BLaER1 (cell line): ENCODE measurements around the gene ESRRB.
A peak's percentile ranks its signal among the peaks of the same experiment; 100 is the strongest.

Experiments used
- H3K27ac ChIP-seq: shearing (Covaris generic); formaldehyde crosslinking; 2 replicates; pipeline ENCODE4 v1.8.1; 2022
- H3K27me3 ChIP-seq: shearing (Covaris generic); formaldehyde crosslinking; 2 replicates; pipeline ENCODE4 v1.8.1; 2022
- H3K36me3 ChIP-seq: shearing (Covaris generic); formaldehyde crosslinking; 2 replicates; pipeline ENCODE4 v1.8.1; 2022
- H3K4me1 ChIP-seq: shearing (Covaris generic); formaldehyde crosslinking; 2 replicates; pipeline ENCODE4 v1.8.1; 2022
- H3K4me2 ChIP-seq: shearing (Covaris generic); formaldehyde crosslinking; 2 replicates; pipeline ENCODE4 v1.8.1; 2022
- H3K4me3 ChIP-seq: shearing (Covaris generic); formaldehyde crosslinking; 2 replicates; pipeline ENCODE4 v1.8.1; 2022
- H3K9ac ChIP-seq: shearing (Covaris generic); formaldehyde crosslinking; 2 replicates; pipeline ENCODE4 v1.8.1; 2022
- H3K9me3 ChIP-seq: shearing (Covaris generic); formaldehyde crosslinking; 2 replicates; pipeline ENCODE4 v1.8.1; 2022
- H4K20me1 ChIP-seq: shearing (Covaris generic); formaldehyde crosslinking; 2 replicates; pipeline ENCODE4 v1.8.1; 2022
- Cebpa-rat ChIP-seq: shearing (Covaris generic); IDR thresholded peaks from 2 replicates; pipeline ENCODE4 v1.8.1; 2022

Gene ESRRB

DNA sequence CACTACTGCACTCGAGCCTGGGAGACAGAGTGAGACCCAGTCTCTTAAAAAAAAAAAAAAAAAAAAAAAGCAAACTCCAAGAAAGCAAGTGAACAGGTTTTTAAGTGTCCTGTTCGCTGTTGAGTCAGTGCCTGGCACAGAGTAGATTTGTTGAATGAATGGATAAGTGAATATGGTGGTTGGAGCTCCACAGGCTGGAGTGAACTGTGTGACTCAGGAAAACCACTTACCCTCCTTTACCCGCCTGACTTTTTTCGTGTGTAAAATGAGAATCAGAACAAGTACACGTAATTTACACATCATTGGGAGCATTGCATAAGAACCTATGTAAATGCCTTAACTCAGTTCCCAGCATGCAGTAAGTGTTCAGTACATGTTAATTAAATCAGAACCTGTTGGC is 24.0 kb upstream of the ESRRB start:
- H3K4me3 ChIP-seq, result no peak overlapping the region
- H3K27ac ChIP-seq, result no peak overlapping the region
- H3K4me1 ChIP-seq, result no peaks in the 10 kb centered on the region
- no peak overlapping the region for H3K9ac ChIP-seq
- H3K27me3 ChIP-seq, result no peaks in the 10 kb centered on the region
- H4K20me1 ChIP-seq, result no peaks in the 10 kb centered on the region
- H3K4me2 ChIP-seq, result no peak overlapping the region
- no peaks in the 10 kb centered on the region for H3K9me3 ChIP-seq
- no peak for TF ChIP-seq Cebpa-rat
- H3K36me3 ChIP-seq, result no peaks in the 10 kb centered on the region

DNA sequence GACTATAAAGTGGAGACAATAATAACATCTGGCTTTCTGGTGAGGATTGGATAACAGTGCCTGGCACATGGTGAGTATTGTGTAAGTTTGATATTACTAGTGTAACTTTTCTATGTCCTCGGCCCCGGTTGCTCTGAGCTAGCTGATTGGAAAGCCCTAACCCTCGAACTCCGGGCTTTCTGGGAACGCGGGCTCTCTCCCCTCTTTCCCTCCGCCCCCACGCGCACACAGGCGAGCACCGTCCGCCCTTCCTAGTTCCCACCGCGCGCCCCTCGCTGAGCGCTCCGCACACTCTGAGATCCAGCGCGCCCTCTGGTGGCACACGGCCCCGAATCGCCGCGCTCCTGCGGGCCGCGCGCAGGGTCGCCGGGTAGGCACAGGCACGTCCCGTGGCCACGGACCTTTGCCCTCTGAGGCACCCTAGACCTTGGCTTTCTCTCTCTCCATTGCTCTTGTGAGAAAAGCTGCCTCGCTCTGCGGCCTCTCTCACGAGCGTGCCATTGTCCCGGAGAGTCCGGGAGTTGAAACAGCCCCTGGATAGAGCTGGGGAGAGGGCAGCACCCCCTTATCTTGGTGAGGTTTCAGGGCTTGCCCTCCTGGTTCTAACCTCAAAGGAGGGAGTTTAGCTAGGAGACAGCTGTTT is 23.2 kb upstream of the ESRRB start:
- Histone ChIP-seq H3K4me1 (no peaks in the 10 kb centered on the region), H4K20me1 (no peaks in the 10 kb centered on the region), H3K9me3 (no peaks in the 10 kb centered on the region), H3K27me3 (no peaks in the 10 kb centered on the region), H3K27ac (no peak overlapping the region), H3K36me3 (no peaks in the 10 kb centered on the region), H3K4me3 (peak overlapping the region; percentile 35; the same call in 1 of the 2 replicates), H3K9ac (no peak overlapping the region), H3K4me2 (peak overlapping the region; percentile 81)
- no peak for TF ChIP-seq Cebpa-rat

DNA sequence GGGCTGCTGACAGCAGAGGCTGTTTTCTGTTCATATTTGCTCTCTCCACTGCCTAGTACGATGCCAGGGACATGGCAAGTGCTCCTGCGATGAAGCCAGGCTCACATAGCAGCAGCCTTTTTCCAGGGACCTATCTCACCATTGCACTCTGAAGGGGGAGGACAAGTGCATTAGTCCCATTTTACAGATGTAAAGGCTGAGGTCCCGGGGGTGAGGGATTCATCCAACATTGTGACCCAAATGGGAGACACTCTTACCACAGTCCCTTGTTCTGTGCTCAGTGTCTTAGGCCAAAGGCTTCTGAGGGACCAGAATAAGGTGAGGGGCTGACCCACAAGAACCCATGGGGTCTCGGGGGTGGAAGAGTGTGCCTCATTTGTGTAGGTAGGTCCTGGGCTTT is 21.6 kb upstream of the ESRRB start:
- H3K36me3 ChIP-seq, result no peaks in the 10 kb centered on the region
- H3K4me3 ChIP-seq, result no peak overlapping the region
- H3K4me1 ChIP-seq, result no peaks in the 10 kb centered on the region
- H4K20me1 ChIP-seq, result no peaks in the 10 kb centered on the region
- H3K9me3 ChIP-seq, result no peaks in the 10 kb centered on the region
- no peak overlapping the region for H3K9ac ChIP-seq
- H3K27me3 ChIP-seq, result no peaks in the 10 kb centered on the region
- H3K27ac ChIP-seq, result no peak overlapping the region
- no peak for TF ChIP-seq Cebpa-rat
- H3K4me2 ChIP-seq, result no peak overlapping the region

DNA sequence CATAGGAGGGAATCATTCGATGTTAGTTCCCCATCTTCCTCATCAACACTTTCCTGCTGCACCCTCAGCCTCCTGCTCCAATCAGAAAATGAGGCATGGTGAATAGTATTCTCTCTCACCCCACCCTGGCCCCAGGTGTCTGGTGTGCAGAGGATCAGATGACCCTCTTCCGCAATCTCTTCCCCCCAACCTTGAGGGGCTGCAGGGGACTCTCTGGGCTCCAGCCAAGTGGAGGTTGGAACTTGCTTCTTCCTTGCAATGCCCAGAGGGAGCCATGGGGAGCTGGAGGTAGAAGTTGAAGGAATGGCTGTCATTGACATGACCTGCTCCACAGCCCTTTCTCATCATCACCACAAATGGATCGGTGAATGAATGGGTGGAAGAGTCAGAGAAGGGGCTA is 20.2 kb upstream of the ESRRB start:
- Histone ChIP-seq H3K4me3 (no peak overlapping the region), H3K9ac (no peak overlapping the region), H3K4me2 (no peak overlapping the region), H4K20me1 (no peaks in the 10 kb centered on the region), H3K27me3 (no peaks in the 10 kb centered on the region), H3K36me3 (no peaks in the 10 kb centered on the region), H3K4me1 (no peaks in the 10 kb centered on the region), H3K27ac (no peak overlapping the region), H3K9me3 (no peaks in the 10 kb centered on the region)
- TF ChIP-seq Cebpa-rat, result no peak

DNA sequence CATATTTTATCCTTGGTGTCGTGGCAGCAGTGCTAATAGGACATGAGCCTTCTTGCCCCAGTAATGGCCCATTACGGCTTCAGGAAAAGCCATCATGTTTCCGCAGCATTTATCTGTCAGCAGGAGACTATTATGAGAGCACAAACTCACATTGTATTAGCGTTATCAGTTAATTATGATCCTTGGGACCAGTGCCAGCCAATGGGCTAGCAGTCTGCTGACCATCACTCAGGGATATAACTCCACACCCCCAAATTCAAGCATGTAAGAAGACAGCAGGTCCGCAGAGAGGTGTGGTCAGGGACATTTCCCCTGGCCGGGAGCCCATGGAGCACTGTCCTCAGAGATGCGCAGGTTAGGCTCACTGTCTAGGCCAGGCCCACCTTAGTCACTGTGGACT is 4.9 kb upstream of the ESRRB start:
- Histone ChIP-seq H3K27me3 (peaks cover 28% of the 10 kb centered on the region), H3K4me2 (no peak overlapping the region), H3K4me3 (no peak overlapping the region), H3K9ac (no peak overlapping the region), H3K4me1 (peaks cover 6% of the 10 kb centered on the region; the same call in 1 of the 2 replicates), H3K36me3 (no peaks in the 10 kb centered on the region), H3K27ac (no peak overlapping the region), H3K9me3 (no peaks in the 10 kb centered on the region), H4K20me1 (no peaks in the 10 kb centered on the region; the same call in 1 of the 2 replicates)
- no peak for TF ChIP-seq Cebpa-rat

DNA sequence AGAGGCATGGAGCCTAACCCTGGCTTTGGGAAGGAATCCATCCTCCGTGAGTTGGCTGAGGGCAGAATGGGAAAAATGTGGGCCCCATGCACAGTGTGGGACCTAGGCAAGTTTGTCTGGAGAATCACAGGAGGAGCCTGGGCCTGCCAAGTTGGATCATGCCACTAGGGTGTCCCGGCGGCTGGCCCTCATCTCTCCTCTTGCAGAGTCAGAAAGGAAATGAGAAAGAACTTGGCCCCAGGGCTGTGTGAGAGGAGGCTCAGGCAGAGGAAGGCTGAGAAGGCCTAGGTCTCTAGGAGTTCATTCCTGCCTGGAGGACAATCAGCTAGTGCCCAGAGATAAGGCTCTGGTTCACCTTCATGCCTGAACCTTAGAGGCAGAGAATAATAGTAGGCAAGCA is 2.5 kb upstream of the ESRRB start:
- H3K27ac ChIP-seq, result no peak overlapping the region
- H3K36me3 ChIP-seq, result no peaks in the 10 kb centered on the region
- TF ChIP-seq Cebpa-rat, result no peak
- peaks cover 52% of the 10 kb centered on the region for H3K27me3 ChIP-seq
- H3K9ac ChIP-seq, result no peak overlapping the region
- peaks cover 7% of the 10 kb centered on the region; the same call in 1 of the 2 replicates for H3K9me3 ChIP-seq
- peaks cover 15% of the 10 kb centered on the region; the same call in 1 of the 2 replicates for H4K20me1 ChIP-seq
- H3K4me1 ChIP-seq, result peaks cover 2% of the 10 kb centered on the region; the same call in 1 of the 2 replicates
- no peak overlapping the region for H3K4me3 ChIP-seq
- no peak overlapping the region for H3K4me2 ChIP-seq

DNA sequence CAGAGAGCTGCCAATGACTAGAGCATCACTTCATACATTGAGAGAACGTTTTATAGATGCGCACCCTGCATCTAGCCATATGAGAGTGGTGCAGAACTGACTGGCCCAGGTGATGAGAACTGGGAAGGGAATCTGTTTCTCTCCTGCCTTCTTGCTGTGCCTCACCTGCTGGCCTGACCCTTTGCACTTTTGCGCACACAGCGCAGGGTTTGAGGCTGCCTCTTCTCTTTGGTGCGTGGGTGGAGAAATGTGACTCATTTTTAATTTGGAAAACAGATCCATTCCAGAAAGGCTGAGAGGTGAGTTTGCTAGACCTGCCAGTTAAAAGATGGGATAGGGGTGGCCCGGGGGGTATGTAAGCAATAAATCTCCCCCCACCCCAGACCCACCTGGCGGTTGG is 453 bp upstream of the ESRRB start:
- Histone ChIP-seq H4K20me1 (peaks cover 21% of the 10 kb centered on the region; the same call in 1 of the 2 replicates), H3K27ac (no peak overlapping the region), H3K4me3 (no peak overlapping the region), H3K9me3 (peaks cover 7% of the 10 kb centered on the region; the same call in 1 of the 2 replicates), H3K27me3 (peaks cover 72% of the 10 kb centered on the region), H3K4me2 (no peak overlapping the region), H3K4me1 (no peaks in the 10 kb centered on the region), H3K36me3 (no peaks in the 10 kb centered on the region), H3K9ac (no peak overlapping the region)
- no peak for TF ChIP-seq Cebpa-rat

DNA sequence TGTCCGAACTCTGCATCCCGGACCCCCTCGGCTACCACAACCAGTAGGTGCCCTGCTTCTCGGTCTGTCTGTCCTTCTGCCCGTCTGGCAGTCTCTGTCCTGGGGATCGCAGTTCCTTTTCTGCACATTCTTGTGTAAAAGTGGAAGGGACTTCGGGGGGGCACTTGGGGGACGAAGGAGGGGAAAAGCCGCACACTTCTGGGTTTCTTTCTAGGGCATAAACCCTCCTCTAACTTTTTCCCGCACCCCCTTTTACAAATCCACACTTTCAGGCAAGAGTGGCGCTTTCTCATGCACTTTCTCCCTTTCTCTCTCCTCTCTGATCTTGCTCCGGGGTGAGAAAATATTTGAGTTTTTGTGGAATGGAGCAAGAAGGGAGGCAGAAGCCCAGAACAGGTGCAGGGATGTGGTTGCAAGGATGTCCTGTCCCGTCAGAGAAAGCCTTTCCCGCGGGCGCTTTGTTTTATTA is 506 bp downstream of the ESRRB start:
- H4K20me1 ChIP-seq, result peaks cover 21% of the 10 kb centered on the region; the same call in 1 of the 2 replicates
- H3K9me3 ChIP-seq, result peaks cover 7% of the 10 kb centered on the region; the same call in 1 of the 2 replicates
- no peak overlapping the region for H3K9ac ChIP-seq
- no peak for TF ChIP-seq Cebpa-rat
- no peak overlapping the region for H3K4me3 ChIP-seq
- no peak overlapping the region for H3K27ac ChIP-seq
- H3K36me3 ChIP-seq, result no peaks in the 10 kb centered on the region
- no peak overlapping the region for H3K4me2 ChIP-seq
- no peaks in the 10 kb centered on the region for H3K4me1 ChIP-seq
- H3K27me3 ChIP-seq, result peaks cover 81% of the 10 kb centered on the region

DNA sequence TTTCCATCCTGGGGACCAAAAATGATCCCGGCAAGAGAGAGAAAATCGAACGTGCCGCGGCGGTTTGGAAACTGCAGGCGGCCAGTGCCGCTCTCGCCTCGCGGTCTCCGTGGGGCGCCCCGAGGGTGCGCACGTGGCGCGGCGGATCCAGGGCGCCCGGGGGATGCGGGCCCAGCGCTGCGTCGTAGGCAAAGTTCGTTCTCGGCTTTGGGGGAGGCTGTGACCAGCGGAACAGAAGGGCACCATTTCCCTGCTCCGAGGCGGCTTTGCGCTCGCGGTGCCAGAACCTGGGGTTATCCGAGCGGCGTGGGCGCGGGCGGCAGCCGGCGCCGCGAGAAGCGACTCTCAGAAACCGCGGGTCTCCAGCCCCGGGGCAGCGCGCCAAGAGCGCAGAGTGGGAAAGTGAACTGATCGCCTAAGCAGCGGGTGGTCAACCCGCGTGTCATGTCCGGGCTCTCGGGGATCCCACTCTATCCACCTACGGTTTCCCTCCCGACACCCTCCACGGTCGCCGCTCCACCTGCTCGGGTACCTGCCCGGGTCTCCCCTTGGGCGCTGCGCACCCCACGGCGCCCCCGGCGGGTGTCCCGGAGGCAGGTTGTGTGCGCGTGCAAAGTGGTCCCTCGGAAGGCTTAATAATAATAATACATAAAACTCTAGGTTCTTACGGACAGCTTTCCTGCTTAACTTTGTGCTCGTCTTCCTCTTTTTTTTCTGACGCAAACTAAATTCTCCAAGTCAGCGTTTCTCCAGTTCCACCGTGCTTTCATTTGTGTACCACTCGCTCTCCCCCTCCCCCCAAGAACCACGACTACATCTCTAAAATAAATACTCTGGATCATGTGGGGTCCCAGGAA is 1.2 kb downstream of the ESRRB start:
- no peak overlapping the region for H3K4me2 ChIP-seq
- peaks cover 25% of the 10 kb centered on the region; the same call in 1 of the 2 replicates for H4K20me1 ChIP-seq
- H3K9me3 ChIP-seq, result peaks cover 7% of the 10 kb centered on the region; the same call in 1 of the 2 replicates
- H3K4me3 ChIP-seq, result no peak overlapping the region
- H3K4me1 ChIP-seq, result no peaks in the 10 kb centered on the region
- H3K27ac ChIP-seq, result no peak overlapping the region
- peaks cover 88% of the 10 kb centered on the region for H3K27me3 ChIP-seq
- H3K36me3 ChIP-seq, result no peaks in the 10 kb centered on the region
- no peak overlapping the region for H3K9ac ChIP-seq
- no peak for TF ChIP-seq Cebpa-rat

DNA sequence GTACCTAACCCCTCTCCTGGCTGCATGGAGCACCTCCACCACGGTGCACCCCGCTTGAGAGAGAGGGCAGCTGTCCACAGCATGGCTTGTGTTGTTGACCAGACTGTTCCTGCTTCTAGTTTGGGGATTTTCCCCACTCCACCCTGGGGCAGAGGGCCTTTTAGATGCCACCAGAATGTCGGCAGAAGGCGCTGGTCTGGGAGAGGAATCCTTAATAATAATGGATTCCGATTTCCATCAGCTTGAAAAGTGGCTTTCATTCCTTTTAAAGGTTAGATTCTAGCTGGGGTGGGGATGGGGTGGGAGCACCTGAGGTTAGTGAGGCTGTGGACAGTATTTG is 1.8 kb downstream of the ESRRB start:
- no peaks in the 10 kb centered on the region for H3K4me1 ChIP-seq
- no peak overlapping the region for H3K4me3 ChIP-seq
- no peaks in the 10 kb centered on the region for H3K36me3 ChIP-seq
- H3K27me3 ChIP-seq, result peaks cover 94% of the 10 kb centered on the region
- H4K20me1 ChIP-seq, result peaks cover 28% of the 10 kb centered on the region; the same call in 1 of the 2 replicates
- peaks cover 7% of the 10 kb centered on the region; the same call in 1 of the 2 replicates for H3K9me3 ChIP-seq
- no peak overlapping the region for H3K27ac ChIP-seq
- H3K9ac ChIP-seq, result no peak overlapping the region
- no peak for TF ChIP-seq Cebpa-rat
- no peak overlapping the region for H3K4me2 ChIP-seq
